ENCODE results near the gene PAM. TPM values are rescaled to one million over a fixed set of nuclear protein-coding genes. Genes with fewer than 3 reads are reported as not detected.

The PAM gene
- total and polyA plus RNA-seq, 2 of the 13 experiments (the other 11 are each of a cell fraction or from before 2014, with no cell fraction given), result 20.2 to 79.1 TPM

DNA sequence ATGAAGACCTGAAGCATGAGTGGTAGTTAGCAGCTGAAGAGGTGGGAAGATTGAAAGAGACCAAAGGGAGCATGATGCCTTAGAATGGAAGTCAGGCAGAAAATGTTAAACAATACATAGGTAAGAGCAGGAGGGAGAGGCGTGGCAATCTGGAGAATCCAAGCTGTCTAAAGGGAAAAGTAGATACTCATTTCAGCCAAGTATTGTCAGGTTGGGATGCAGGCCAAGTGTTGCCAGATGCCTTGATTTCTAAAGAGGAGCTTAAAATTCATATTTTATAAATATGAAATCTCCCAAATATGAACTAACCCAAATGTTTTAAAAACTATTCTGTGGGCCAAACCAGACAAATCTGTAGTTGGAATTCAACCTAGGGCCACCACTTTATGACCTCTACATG is 4.2 kb downstream of the PAM start:
- Histone ChIP-seq H3K27ac (ENCODE audit: extremely low read length, insufficient read depth, low read length) (no peak overlapping the region), H3K9me3 (ENCODE audit: low read length) (no peaks in the 10 kb centered on the region), H3K4me1 (ENCODE audit: insufficient read depth, low read length) (peaks cover 21% of the 10 kb centered on the region), H3K4me3 (replicated peaks in 1 of 3; ENCODE audit: insufficient read depth in 1 of 3, low read depth in 2 of 3, low read length in 3 of 3) (no peak overlapping the region), H3K79me2 (ENCODE audit: insufficient read depth, low read length) (peaks cover 2% of the 10 kb centered on the region), H4K20me1 (ENCODE audit: insufficient read depth, low read length) (no peaks in the 10 kb centered on the region), H2AFZ (ENCODE audit: low read length) (no peak overlapping the region), H3K36me3 (replicated peaks in 1 of 2; ENCODE audit: control insufficient read depth in 1 of 2, insufficient read depth in 2 of 2, low read length in 2 of 2) (no peaks in the 10 kb centered on the region), H3K9ac (ENCODE audit: insufficient read depth, low read depth, low read length) (no peak overlapping the region), H3K27me3 (ENCODE audit: control insufficient read depth in 1 of 2, insufficient read depth in 2 of 2, low read length in 2 of 2) (peaks cover 0 to 5% of the 10 kb centered on the region in 2 experiments; a peak in 2 of 5 replicates), H3K4me2 (ENCODE audit: low read depth, low read length) (no peak overlapping the region)
- POLR2A ChIA-PET, result no interaction called here
- ATAC-seq (no peak), FAIRE-seq (no peak), DNase-seq (ENCODE audit: low spot score) (no peak)
- no peak for TF ChIP-seq SIX1 (CRISPR knock-in tag; IDR thresholded peaks at IDR 0.05; ENCODE audit: borderline replicate concordance)
- TF ChIP-seq CHD2 (IDR thresholded peaks at IDR 0.05; ENCODE audit: low read depth, low read length), result no peak
- TF ChIP-seq ZSCAN21 (CRISPR knock-in tag; IDR thresholded peaks at IDR 0.05; ENCODE audit: borderline replicate concordance), result no peak
- no peak for TF ChIP-seq ZNF335 (CRISPR knock-in tag; IDR thresholded peaks at IDR 0.05)
- no peak for TF ChIP-seq ZNF780A (CRISPR knock-in tag; IDR thresholded peaks at IDR 0.05)
- no peak for TF ChIP-seq KMT2A (CRISPR knock-in tag; IDR thresholded peaks at IDR 0.05)
- TF ChIP-seq TEAD2 (CRISPR knock-in tag; IDR thresholded peaks at IDR 0.05), result no peak
- no TSS peak for BruUV-seq (replicated peaks)
- WGBS (ENCODE audit: low lambda C conversion rate), result 75% methylated on average over 1 of the region's 1 CpG
- intact Hi-C loops (cut with micrococcal nuclease; ENCODE audit: unreplicated experiment), result loop anchor here (10.0 kb wide), 1 partner anchor 356 kb away; no protein-coding TSS in a partner anchor
- CTCF ChIA-PET (ENCODE audit: low intra/inter-chr PET ratio, low total read pairs), result no interaction called here
- in situ Hi-C loops (cut with HindIII; ENCODE audit: extremely low pct_ligation_motif_present, low pct_unique_long_range_greater_than_20kb), result no loop called here

DNA sequence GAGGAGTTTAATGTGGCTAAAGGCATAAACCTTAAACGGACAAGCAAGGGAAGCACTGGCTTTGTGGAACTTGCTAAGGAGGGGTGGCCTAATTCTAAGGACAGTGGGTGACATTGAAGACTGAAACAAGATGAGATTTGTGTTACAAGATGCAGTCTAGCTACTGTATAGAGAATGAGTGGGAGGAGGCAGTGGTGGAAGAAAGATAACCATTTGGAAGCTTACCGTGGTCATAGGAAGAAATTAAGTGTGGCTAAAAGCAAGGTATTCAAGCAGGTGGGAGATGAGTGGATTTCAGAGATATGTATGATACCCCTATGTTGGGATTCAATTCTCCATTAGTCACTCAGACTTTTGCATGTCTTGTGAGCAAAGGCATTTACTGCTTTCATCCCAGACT is 4.6 kb downstream of the PAM start:
- Histone ChIP-seq H3K27me3 (ENCODE audit: control insufficient read depth in 1 of 2, insufficient read depth in 2 of 2, low read length in 2 of 2) (peaks cover 0 to under 1% of the 10 kb centered on the region in 2 experiments; a peak in 1 of 5 replicates), H3K79me2 (ENCODE audit: insufficient read depth, low read length) (peaks cover 2% of the 10 kb centered on the region), H3K9ac (ENCODE audit: insufficient read depth, low read depth, low read length) (no peak overlapping the region), H3K4me1 (ENCODE audit: insufficient read depth, low read length) (peaks cover 16% of the 10 kb centered on the region), H3K27ac (ENCODE audit: extremely low read length, insufficient read depth, low read length) (no peak overlapping the region), H3K36me3 (replicated peaks in 1 of 2; ENCODE audit: control insufficient read depth in 1 of 2, insufficient read depth in 2 of 2, low read length in 2 of 2) (no peaks in the 10 kb centered on the region), H3K9me3 (ENCODE audit: low read length) (no peaks in the 10 kb centered on the region), H3K4me3 (replicated peaks in 1 of 3; ENCODE audit: insufficient read depth in 1 of 3, low read depth in 2 of 3, low read length in 3 of 3) (no peak overlapping the region), H3K4me2 (ENCODE audit: low read depth, low read length) (no peak overlapping the region), H4K20me1 (ENCODE audit: insufficient read depth, low read length) (no peaks in the 10 kb centered on the region), H2AFZ (ENCODE audit: low read length) (no peak overlapping the region)
- BruUV-seq (replicated peaks), result no TSS peak
- TF ChIP-seq ZNF580 (CRISPR knock-in tag; IDR thresholded peaks at IDR 0.05; ENCODE audit: borderline replicate concordance, low read depth), result no peak
- POLR2A ChIA-PET, result no interaction called here
- in situ Hi-C loops (cut with HindIII; ENCODE audit: extremely low pct_ligation_motif_present, low pct_unique_long_range_greater_than_20kb), result no loop called here
- ATAC-seq (no peak), FAIRE-seq (no peak), DNase-seq (ENCODE audit: low spot score) (no peak)
- intact Hi-C loops (cut with micrococcal nuclease; ENCODE audit: unreplicated experiment), result loop anchor here (10.0 kb wide), 1 partner anchor 355 kb away; no protein-coding TSS in a partner anchor
- CTCF ChIA-PET (ENCODE audit: low intra/inter-chr PET ratio, low total read pairs), result no interaction called here
- 62% methylated on average over 2 of the region's 2 CpGs for WGBS (ENCODE audit: low lambda C conversion rate)
